CD1c-positive myeloid dendritic cell (primary cell): ENCODE results near the gene AFF3.

Experiments used
- DNase-seq: peaks from one replicate; pipeline ENCODE4 v3.0.0-alpha.2; 2016; ENCODE audit errors: extremely low spot score

Gene AFF3

DNA sequence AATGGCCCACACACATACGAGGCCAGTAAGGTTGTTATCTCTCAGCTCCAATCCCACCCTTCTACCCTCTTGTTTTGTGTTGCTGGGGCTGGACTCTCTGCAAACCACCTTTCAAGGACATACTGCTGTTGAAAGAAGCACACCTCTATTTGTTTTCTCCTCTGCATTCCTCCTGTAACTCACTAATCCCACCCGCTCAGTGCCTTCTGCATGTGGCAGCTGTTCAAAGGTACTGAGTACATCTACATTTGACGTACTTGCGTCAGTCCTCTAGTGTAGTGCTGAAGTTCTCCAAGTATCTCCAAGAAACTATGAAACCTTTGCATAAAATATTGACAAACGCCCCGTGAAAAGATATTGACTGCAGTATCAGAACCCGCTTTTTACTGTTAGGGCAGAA lies 310.6 kb downstream of the AFF3 start:
- DNase-seq: no peak

DNA sequence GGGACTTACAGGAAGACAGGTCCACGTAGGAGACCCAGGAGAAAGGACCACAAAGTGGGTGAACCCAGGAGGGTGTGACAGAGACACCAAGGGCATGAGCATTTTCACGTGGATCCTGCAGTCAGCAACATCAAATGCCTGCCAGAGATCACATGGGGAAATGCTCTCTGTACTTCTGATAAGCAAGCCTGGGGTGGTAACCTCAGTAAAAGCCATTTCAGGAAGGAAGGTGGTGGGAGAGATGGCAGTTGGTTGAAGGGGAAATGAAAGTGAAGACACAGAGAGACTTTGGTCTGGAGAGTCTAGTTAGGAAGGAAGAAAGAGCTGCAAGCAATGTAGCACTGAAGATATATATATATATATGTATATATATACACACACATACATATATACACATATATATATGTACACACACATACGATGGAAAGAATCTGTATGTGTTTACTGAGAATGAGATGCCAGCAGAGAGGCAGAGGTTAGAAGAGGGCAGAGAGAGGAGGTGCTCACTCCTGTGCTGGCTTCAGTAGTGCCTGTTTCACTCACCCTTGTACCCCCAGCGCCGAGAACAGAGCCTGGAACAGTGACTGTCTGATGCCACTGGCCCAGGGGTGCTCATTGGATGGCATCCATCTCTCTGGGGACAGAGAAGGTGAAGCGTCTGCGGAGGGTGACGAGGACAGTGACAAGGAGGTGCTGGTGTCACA lies 314.9 kb downstream of the AFF3 start:
- peak; percentile 48 for DNase-seq

DNA sequence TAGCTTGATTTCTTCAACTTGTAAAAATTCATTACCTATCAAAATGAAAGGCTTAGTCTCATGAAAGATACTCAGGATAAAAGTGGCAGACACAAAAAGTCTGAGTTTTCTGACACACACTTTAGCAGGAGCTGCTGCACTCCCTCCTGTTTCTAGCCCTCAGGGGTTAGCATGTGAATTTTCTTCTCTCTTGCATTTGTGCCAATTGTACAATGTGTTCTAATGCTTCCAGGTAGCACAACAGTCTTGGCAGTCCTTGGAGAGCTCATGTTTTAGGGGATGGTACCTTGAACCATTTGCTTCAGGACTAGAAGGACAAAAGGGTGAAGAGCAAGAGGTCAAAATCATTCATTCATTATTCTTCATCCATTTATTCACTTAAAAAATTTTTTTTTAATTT lies 316.8 kb downstream of the AFF3 start:
- no peak for DNase-seq

DNA sequence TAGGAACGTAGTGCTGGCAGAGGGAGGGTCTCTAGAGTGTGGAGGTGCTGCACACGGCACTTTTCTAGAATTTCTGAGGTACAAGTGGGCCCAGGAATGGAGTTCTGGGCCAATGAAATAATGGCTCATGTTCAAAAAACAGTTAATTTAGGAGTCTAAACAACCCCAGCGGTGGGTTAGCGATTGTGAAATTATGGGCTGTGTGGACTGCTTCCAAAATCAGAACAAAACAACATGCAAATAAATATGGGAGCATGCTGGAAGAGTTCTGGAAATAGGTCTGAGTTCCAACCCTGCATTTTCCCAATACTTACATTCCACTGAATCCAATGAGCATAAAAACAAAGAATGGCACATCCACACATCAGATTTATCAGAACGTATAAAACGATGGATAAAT lies 317.6 kb downstream of the AFF3 start:
- DNase-seq: no peak

DNA sequence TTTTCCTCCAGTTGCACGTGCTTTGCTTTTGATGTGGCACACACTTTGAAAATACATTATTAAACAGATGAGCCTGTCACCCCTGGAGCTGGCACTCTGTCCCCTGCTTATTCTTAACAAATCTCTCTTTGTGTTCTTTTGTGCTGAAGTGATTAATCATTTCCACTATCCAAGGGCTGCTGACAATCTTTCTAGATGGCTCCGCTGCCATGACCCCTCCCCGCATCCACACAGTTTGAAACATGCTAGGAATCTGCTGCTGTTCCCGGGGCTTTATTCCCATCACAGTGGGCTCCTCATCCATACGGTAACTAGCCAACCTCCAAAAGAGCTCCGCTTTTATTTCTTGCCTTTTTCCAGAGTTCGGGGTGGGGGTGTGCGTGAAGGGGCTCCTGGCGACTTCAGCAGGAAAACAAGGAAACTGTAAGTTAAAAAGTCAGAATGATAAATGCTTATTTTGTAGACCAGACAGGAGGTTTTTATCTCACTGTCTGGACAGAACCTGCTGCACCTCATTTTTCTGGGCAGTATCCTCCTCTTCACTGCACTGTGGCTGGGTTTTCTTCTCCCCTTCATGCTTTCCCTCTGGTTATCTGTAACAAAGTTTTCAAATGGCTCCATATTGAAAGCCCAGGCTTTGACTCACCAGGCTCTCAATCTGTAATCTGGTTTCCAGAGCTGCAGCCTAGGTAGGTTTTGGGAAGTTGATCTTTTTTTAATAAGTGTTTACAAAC lies 319.7 kb downstream of the AFF3 start:
- no peak for DNase-seq

DNA sequence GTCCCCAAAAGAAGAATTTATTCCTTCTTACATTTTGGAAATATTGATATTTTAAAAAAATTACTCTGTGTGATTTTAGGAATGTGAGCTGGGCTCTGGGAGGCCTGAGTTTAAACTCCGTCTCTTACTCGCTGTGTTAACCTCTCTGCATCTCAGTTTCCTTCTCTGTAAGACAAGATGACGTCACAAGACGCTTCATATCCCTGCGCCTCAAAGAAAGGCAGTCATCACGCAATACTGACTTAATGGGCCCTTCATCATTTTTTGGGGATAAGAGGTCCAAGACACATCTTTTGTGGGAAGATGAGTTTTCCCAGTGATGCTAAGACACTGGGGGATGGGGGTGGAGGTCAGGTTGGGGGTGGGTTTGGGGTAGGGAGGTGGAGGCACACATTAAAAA lies 320.4 kb downstream of the AFF3 start:
- DNase-seq: no peak

DNA sequence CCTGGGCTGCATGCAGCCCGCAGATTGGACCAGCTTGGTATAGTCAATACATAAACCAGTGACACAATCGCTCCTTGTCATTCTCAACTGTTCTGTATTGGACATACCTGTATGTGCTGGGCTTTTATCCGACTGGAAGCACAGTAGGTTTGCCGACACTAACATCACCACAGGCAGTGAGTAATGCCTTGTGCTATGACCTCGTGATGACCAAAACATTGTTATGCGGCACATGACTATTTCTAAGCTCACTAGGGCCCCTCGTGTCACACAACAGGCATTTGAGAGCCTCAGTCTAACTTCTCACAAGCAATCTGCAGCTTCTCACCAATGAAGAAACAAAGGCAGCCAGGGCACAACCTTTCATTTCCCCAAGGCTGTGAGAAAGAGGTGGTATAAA lies 320.8 kb downstream of the AFF3 start:
- DNase-seq: no peak

DNA sequence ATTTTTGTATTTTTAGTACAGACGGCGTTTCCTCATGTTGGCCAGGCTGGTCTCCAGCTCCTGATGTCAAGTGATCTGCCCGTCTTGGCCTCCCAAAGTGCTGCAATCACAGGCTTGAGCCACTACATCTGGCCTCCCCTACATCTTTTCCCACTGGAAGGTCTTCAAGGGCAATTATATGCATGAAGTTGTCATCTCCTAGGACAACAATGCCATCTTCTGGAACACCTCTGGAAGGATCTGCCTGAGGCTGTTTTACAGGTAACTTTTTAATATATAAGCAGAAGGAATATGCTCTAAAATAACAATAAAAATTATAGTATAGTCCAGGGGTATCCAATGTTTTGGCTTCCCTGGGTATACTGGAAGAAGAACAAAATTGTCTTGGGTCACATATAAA lies 321.4 kb downstream of the AFF3 start:
- peak; percentile 22 for DNase-seq

DNA sequence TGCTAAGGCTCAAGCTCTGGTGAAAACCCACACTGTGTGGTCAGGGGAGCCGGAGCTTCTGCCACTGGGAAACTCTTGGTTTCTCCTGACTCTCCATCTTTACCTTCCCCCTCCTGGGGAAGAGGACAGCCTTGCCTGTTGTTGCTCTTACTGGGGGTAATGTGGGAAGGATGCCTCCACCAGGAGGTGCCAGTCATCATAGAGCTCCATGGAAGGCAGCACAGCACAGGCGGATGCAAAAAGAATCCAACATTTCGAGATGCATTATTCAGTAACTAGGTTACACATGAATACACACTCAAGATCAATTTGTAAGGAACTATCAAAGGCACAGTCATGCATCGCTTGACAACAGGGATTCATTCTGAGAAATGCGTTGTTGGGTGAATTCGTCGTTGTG lies 322.6 kb downstream of the AFF3 start:
- no peak for DNase-seq

DNA sequence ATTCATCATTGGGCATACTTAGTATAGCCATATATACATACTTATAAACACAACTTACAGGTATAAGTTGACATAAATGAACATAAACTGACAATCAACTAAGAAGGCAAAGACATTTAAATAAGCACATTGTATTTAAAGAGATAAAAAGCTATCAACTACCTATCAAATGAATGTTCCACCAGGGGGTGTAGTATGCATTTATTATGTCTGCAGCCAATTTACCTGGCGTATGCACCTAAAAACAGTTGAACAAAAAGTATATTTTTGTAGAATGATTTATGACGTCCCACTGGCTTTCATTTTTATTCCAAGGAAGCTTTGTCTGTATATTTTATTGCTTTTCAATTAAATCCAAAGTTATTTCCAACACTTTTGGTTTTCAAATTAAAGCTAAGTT lies 323.5 kb downstream of the AFF3 start:
- DNase-seq: no peak

DNA sequence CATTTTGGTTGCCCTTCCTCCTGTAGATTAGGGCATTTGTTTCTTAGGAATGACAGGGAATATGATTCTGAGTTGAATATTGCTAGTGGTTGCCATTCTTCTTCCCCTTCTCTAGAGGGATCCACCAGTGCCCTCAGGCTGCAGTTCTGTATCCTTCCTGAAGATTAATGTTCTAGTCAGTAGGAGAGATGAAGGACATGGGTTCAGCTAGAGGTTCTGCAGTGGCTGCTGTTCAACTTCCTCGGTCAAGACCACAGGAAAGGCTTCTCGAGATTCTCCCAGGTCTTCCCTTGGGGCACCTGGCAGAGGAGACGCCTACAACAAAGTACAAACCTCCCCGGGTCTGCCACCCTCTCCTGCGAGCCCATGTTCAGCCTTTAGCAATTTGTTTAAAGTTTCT lies 325.5 kb downstream of the AFF3 start:
- no peak for DNase-seq

DNA sequence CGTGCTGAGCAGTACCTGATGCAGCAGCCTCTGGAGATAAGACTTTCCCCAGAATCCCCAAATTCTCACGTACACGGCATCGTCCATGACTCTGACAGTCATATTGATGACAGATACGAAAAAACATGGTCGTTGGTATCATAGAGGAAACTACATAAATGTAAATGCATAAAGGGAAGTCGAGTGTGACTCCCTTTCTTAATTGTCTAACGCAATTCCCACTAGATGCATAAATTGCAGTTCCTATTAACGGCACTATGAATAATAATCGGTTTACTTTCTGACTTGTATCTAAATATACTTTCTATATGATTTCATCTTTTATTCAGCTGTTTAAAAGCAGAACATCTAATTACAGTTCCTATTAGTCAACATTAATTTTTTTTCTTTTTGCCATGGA lies 330.0 kb downstream of the AFF3 start:
- peak; percentile 43 for DNase-seq

DNA sequence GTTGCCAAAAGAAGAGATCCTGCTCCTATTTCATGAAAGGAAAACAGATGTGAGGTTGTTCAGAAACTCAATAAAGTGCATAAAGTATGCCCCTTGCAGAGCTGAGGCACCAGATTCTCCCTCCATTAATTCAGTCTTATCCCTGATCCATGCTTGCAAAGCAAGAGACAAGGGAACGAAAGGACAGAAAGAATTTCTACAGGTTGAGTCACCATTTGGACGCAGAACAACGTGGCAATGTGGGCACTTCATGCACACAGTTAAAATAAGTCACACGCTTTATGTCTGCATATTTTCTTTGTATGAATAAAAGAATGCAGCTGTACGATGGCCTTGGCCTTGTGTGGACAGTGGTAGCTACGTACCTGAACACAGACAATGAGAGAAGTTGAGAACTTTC lies 330.8 kb downstream of the AFF3 start:
- DNase-seq: no peak

DNA sequence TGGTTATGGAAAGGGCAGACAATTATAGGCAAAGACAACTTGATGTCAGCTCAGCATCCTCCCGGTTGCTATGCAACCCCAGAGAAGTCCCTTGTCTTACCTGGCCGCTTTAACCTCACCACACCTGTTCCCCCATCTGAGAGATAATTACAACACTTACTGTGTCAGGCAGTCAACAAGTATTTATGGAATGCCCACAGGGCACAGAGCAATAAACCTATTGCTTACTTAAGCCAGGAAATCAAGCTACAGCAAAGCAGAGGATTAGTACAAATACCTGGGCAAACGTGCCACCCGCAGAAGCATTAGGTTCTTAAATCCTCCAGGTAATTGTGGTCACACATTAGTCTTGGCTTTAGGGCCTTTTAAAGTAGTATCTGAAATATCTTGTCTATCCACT lies 332.2 kb downstream of the AFF3 start:
- DNase-seq: no peak

DNA sequence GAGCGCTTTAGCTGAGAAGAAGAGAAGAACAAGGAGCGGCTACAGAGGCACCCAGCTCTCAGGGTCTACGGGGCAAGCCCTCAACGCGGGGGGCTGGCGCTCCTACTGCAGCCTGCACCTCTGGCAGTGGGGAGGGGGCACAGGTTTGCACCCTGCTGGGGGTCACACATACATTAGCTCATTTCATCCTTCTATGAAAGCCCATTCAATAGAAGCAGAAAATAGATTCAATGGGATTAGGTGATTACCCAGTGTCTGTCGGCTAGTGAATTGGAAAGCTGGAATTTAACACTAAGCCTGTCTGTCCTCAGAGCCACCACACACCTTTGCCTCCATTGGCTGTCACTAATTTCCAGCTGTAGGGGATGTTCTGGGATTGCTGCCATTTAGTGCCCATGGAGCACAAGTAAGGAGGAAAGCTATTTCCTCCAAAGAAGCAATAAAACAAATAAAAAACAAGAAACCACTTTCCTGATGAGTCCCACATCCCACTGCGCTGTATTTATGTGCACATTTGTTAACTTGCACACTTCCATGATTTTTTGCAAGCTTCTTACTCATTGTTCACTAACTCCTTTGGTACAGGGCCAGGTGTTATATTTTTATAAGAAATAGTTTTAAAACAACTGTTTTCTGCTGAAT lies 333.0 kb downstream of the AFF3 start:
- no peak for DNase-seq

DNA sequence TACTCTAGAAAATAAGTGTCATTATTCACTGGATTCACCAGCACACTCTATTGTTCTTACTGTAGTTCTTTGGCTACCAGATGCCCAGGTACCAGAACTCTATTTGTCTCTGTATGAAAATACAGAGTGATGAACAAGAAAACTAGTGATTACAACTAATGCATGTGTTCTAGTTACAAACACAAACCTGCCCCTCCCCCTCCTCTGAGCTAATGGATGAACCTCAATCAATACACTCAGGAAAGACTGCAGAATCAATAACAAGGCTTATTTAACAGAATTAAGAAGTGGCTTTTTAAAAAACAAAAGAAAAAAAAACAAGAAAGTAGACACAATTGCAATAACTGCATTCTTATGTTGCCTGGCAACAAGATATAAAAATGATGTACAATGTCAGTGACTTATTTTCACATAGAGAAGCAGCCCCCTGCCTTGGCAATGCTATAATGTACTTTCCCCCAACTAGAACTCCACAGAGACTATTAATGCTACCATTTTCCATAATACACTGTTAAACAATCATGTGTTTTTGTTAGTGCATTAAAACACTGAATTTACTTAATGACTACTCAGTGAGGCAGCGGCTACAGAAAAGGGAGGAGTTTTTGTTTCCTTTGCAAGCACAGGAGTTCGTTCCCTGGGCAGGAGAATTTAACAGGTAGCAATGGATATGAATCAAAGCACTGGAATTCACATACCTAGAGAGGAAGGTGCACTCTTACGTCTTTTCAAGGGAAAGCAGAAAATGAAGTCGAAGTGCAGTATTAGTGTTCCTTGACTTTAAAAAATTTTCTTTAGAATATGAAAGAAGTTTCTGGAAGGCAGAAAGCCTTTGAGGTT lies 333.8 kb downstream of the AFF3 start:
- DNase-seq: no peak

DNA sequence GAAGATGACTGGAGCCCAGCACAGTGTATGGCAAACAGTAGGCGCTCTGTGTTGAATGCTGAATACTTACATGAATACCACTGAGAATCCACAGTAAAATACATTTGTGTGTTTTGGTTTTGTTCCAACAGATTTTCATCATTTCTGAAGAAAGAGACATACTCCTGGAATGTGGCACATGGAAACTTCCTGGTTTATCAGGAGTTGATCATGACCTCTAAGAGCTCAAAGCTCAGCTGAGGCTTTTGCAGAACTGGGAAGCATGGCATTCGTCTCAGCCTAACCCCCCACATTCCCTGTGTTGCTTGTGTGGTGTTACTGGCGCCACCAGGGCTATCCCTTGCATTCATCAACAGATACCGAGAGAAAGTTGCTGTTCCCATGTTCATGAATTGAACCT lies 335.6 kb downstream of the AFF3 start:
- DNase-seq: no peak

DNA sequence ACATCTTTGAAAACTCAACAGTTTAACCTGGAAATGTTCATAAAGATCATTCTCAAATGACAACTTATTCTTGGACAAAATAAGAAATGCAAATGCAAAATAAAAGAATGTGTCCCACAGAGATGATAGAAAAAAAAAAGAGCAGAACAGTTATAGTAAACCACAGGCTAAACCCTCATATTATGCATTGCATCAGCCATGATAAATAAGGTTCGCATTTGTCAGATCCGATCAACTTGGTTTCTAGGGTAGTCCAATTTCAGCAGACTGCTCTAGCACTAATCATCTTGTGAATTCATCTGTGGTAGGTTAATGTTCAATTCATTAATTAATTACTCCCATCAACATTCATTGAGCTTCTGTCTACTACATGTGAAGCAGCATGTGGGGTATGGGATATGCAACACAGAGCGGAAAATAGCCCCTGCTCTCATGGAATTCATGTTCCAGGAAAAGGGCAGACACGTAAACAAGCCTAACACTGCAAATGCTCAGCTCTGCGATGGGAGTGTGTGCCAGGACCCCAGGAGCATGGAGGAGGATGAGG lies 336.4 kb downstream of the AFF3 start:
- DNase-seq: no peak

DNA sequence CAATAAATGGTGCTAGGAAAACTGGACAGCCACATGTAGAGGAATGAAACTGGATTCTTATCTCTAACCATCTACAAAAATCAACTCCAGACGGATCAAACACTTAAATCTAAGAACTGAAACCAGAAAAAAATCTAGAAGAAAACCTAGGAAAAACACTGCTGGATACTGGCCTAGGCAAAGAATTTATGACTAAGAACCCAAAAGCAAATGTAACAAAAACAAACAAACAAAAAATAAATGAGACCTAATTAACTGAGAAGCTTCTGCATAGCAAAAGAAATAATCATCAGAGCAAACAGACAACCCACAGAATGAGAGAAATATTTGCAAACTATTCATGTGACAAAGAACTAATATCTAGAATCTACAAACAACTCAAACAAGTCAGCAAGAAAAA lies 338.5 kb downstream of the AFF3 start:
- no peak for DNase-seq

DNA sequence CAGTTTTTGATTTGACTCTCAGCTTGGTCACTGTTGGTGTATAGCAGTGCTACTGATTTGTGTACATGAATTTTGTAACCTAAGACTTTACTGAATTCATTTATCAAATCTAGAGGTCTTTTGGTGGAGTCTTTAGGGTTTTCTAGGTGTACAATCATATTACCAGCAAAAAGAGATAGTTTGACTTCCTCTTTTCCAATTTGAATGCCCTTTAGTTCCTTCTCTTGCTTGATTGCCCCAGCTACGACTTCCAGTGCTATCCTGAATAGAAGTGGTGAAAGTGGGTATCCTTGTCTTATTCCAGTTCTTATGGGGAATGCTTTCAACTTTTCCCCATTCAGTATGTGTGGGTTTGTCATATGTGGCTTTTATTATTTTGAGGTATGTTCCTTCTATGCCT lies 339.7 kb downstream of the AFF3 start:
- DNase-seq: peak; percentile 35

DNA sequence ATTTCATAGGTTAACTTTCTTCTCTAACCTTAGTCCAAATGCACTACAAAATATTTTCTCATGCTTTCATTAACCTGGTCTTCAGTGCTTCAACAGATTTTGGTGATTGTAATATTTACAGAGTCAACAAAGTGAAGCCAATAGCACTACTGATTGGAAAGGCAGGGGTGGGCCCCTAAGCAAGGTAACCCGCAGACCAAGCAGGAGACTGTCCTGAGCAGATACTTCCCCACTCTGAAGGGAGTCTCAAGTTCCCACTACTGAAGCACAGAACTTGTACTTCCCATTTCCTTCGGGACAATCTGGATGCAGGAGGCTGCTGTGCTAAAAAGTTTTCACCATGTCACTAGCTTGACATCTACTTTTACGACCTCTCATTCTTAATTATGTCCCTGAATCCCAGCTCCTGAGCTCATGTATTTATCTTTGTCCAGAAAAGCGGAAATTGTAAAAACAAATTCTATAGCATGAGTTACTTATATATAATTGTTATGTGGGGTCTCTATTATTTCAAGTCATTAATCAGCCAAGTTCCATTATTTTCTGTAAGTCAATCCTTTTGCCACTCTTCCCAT lies 341.0 kb downstream of the AFF3 start:
- peak; percentile 26 for DNase-seq

DNA sequence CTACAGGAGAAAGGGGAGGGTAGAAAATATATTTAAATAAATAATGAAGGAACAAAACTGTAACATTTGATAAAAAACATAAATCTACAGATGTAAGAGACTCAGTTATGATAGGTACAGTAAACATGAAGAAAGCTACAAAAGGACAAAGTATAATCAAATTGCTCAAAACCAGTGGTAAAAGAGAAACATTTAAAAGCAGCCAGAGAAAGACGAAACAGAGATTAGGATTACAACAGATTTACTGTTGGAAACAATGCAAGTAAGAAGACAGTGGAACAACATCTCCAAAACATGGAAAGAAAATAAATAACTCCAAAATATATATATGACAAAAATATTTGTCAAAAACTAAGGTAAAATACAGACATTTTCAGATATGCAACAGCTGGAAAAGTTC lies 344.9 kb downstream of the AFF3 start:
- DNase-seq: no peak
